HCT116 (cell line): Measurements from ENCODE around the gene STIM1. TPM values are rescaled to one million over a fixed set of nuclear protein-coding genes. Genes with fewer than 3 reads are reported as not detected.
A peak's percentile ranks its signal among the peaks of the same experiment; 100 is the strongest.

Experiments used
- ATAC-seq: fragments of 200-7000 bp; cut with Tn5 transposase; 2 replicates; pipeline ENCODE4 v1.9.1; 2020; ENCODE audit warnings: mild to moderate bottlenecking, moderate library complexity
- BruUV-seq: library from RNA; stranded (reverse); fragments of 400-500 nt; replicated peaks from 2 replicates; lab custom pipeline; 2021; lab: Mats Ljungman, UMichigan
- CTCF ChIA-PET: fragments of 300-600 bp; sonication (Branson Sonifier 250); formaldehyde crosslinking; loops from one replicate; lab custom pipeline; 2021; ENCODE audit warnings: antibody characterized with exemption; lab: Charles Lee
- POLR2A ChIA-PET: fragments of 300-600, 350-600 bp; sonication (Branson Sonifier 250); formaldehyde crosslinking; loops from one replicate; lab custom pipeline; 2021; ENCODE audit warnings: antibody characterized with exemption; lab: Charles Lee
- RAD21 ChIA-PET, 2 experiments: fragments of 300-600 bp; sonication (Branson Sonifier 250); formaldehyde crosslinking; loops; one replicate each; lab custom pipeline; 2023; ENCODE audit warnings: low total read pairs in 2 of 2; ENCODE audit not compliant: uncharacterized antibody in 2 of 2, unreplicated experiment in 2 of 2, low non-redundant PET in 1 of 2; lab: Charles Lee
- DNase-seq: peaks from one replicate; pipeline ENCODE4 v3.0.0-alpha.2; 2010; ENCODE audit warnings: low read depth, low spot score
- H2AFZ ChIP-seq: fragments of 200-600 bp; shearing (Covaris generic), sonication (generic); 2 replicates; pipeline ENCODE4 v1.6.1; 2017; ENCODE audit warnings: low read depth, mixed run types, mixed read lengths, antibody characterized with exemption, low read length; ENCODE audit not compliant: poor library complexity, severe bottlenecking
- H3K27ac ChIP-seq: 2 replicates; pipeline ENCODE4 v1.5.1; 2012; ENCODE audit warnings: low read depth, low read length
- H3K27me3 ChIP-seq: fragments of 200-600 bp; sonication (generic); 2 replicates; pipeline ENCODE4 v1.6.1; 2016; ENCODE audit warnings: mixed run types, low read length, mixed read lengths; ENCODE audit not compliant: insufficient read depth
- H3K36me3 ChIP-seq, 2 experiments: fragments of 200-500 bp in 1 of 2; fragments of 200-600 bp in 1 of 2; sonication (Bioruptor generic) in 1 of 2; sonication (generic) in 1 of 2; 2 replicates each; pipeline versions ENCODE4 v1.5.1 to v1.6.1; 2014 to 2016; ENCODE audit warnings: low read length in 2 of 2, inconsistent platforms in 1 of 2, mixed read lengths in 1 of 2, mixed run types in 1 of 2; ENCODE audit not compliant: insufficient read depth in 2 of 2, control insufficient read depth in 1 of 2
- H3K4me1 ChIP-seq, 2 experiments: fragments of 200-600 bp in 1 of 2; sonication (generic) in 1 of 2; 2 replicates each; pipeline versions ENCODE4 v1.5.1 to v1.6.1; 2012 to 2017; ENCODE audit warnings: low read length in 2 of 2, inconsistent platforms in 1 of 2, mild to moderate bottlenecking in 1 of 2, mixed read lengths in 1 of 2, mixed run types in 1 of 2, moderate library complexity in 1 of 2; ENCODE audit not compliant: insufficient read depth in 2 of 2, control insufficient read depth in 1 of 2
- H3K4me2 ChIP-seq: fragments of 200-600 bp; sonication (generic); 2 replicates; pipeline ENCODE4 v1.6.1; 2017; ENCODE audit warnings: mixed run types, low read length, mixed read lengths
- H3K4me3 ChIP-seq, 2 experiments: fragments of 200-600 bp in 1 of 2; sonication (generic) in 1 of 2; replicated peaks in 1 of 2; 2 replicates each; pipeline ENCODE4 v1.5.1; 2011 to 2016; ENCODE audit warnings: low read length in 2 of 2, control low read depth in 1 of 2, low read depth in 1 of 2, mild to moderate bottlenecking in 1 of 2, mixed read lengths in 1 of 2, mixed run types in 1 of 2
- H3K79me2 ChIP-seq: fragments of 200-600 bp; sonication (generic); 2 replicates; pipeline ENCODE4 v1.6.1; 2017; ENCODE audit warnings: mild to moderate bottlenecking, mixed run types, low read length, moderate library complexity, mixed read lengths; ENCODE audit not compliant: insufficient read depth
- H3K9ac ChIP-seq: fragments of 200-600 bp; sonication (generic); 2 replicates; pipeline ENCODE4 v1.6.1; 2016; ENCODE audit warnings: low read length, mixed read lengths
- H3K9me2 ChIP-seq: fragments of 200-600 bp; sonication (generic), shearing (Covaris generic); 2 replicates; pipeline ENCODE4 v1.6.1; 2017; ENCODE audit warnings: mixed run types, mild to moderate bottlenecking, moderate library complexity; ENCODE audit not compliant: insufficient read depth
- H3K9me3 ChIP-seq, 2 experiments: fragments of 200-500 bp in 1 of 2; fragments of 200-600 bp in 1 of 2; sonication (Bioruptor generic) in 1 of 2; sonication (generic) in 1 of 2; 2 replicates each; pipeline ENCODE4 v1.6.1; 2014 to 2017; ENCODE audit warnings: low read length in 2 of 2, mixed read lengths in 2 of 2, inconsistent platforms in 1 of 2, low read depth in 1 of 2, mild to moderate bottlenecking in 1 of 2, mixed run types in 1 of 2, moderate library complexity in 1 of 2; ENCODE audit not compliant: control insufficient read depth in 1 of 2, insufficient read depth in 1 of 2
- H4K20me1 ChIP-seq: fragments of 200-600 bp; sonication (generic), shearing (Covaris generic); 2 replicates; pipeline ENCODE4 v1.6.1; 2017; ENCODE audit warnings: mixed run types, mild to moderate bottlenecking, moderate library complexity; ENCODE audit not compliant: insufficient read depth
- CBX3 ChIP-seq: IDR thresholded peaks from 2 replicates; pipeline ENCODE4 v1.6.1; 2012; ENCODE audit warnings: low read depth
- CEBPB ChIP-seq: IDR thresholded peaks from 2 replicates; pipeline ENCODE4 v1.6.1; 2012; ENCODE audit warnings: low read depth
- ELF1 ChIP-seq: IDR thresholded peaks from 2 replicates; pipeline ENCODE4 v1.6.1; 2012; ENCODE audit warnings: low read depth, borderline replicate concordance
- EZH2phosphoT487 ChIP-seq: fragments of 200-600 bp; IDR thresholded peaks from 2 replicates; pipeline ENCODE4 v1.6.1; 2018; ENCODE audit warnings: antibody characterized with exemption, borderline replicate concordance
- FOSL1 ChIP-seq: IDR thresholded peaks from 2 replicates; pipeline ENCODE4 v1.6.1; 2012; ENCODE audit warnings: low read depth
- JUND ChIP-seq: IDR thresholded peaks from 2 replicates; pipeline ENCODE4 v1.6.1; 2012
- MAX ChIP-seq: IDR thresholded peaks from 2 replicates; pipeline ENCODE4 v1.6.1; 2012
- POLR2A ChIP-seq: IDR thresholded peaks from 2 replicates; pipeline ENCODE4 v1.7.0; 2011; ENCODE audit warnings: borderline replicate concordance; ENCODE audit not compliant: insufficient read depth, insufficient read length; ENCODE audit errors: extremely low read depth
- POLR2AphosphoS5 ChIP-seq: IDR thresholded peaks from 2 replicates; pipeline ENCODE4 v1.6.1; 2011; ENCODE audit warnings: mild to moderate bottlenecking, low read depth, low read length, moderate library complexity
- SIN3A ChIP-seq: IDR thresholded peaks from 2 replicates; pipeline ENCODE4 v1.6.1; 2012; ENCODE audit warnings: low read depth
- SP1 ChIP-seq: IDR thresholded peaks from 2 replicates; pipeline ENCODE4 v1.6.1; 2012; ENCODE audit warnings: low read depth
- SRF ChIP-seq: IDR thresholded peaks from 2 replicates; pipeline ENCODE4 v1.6.1; 2012; ENCODE audit warnings: low read depth
- TCF7L2 ChIP-seq: IDR thresholded peaks from 2 replicates; pipeline ENCODE4 v1.7.0; 2011; ENCODE audit warnings: borderline replicate concordance, inconsistent platforms; ENCODE audit not compliant: insufficient read depth, insufficient read length; ENCODE audit errors: extremely low read depth
- YY1 ChIP-seq: IDR thresholded peaks from 2 replicates; pipeline ENCODE4 v1.6.1; 2011; ENCODE audit warnings: low read length, low read depth, moderate library complexity, mild to moderate bottlenecking; ENCODE audit not compliant: insufficient replicate concordance; ENCODE audit errors: extremely low read depth
- ZNF274 ChIP-seq: fragments of 200-500 bp; sonication (Bioruptor generic); IDR thresholded peaks from 2 replicates; pipeline ENCODE4 v1.6.1; 2014; ENCODE audit warnings: mild to moderate bottlenecking, low read depth, low read length, inconsistent platforms
- intact Hi-C: fragments of 100-400 bp; cut with micrococcal nuclease; formaldehyde crosslinking; loops from 2 replicates; pipeline ENCODE4 v1.10.0; 2022
- total RNA-seq: library from RNA; stranded (reverse); gene quantifications from one replicate; pipeline ENCODE4 v1.2.1, GENCODE V29; 2021; ENCODE audit not compliant: unreplicated experiment
- TF ChIP-seq, protein P1 (sequence below): IDR thresholded peaks from 2 replicates; pipeline ENCODE4 v1.6.1; 2012; ENCODE audit warnings: low read depth

Gene STIM1
- total RNA-seq, 1 experiment from 2014 or later = 22.3 TPM

DNA sequence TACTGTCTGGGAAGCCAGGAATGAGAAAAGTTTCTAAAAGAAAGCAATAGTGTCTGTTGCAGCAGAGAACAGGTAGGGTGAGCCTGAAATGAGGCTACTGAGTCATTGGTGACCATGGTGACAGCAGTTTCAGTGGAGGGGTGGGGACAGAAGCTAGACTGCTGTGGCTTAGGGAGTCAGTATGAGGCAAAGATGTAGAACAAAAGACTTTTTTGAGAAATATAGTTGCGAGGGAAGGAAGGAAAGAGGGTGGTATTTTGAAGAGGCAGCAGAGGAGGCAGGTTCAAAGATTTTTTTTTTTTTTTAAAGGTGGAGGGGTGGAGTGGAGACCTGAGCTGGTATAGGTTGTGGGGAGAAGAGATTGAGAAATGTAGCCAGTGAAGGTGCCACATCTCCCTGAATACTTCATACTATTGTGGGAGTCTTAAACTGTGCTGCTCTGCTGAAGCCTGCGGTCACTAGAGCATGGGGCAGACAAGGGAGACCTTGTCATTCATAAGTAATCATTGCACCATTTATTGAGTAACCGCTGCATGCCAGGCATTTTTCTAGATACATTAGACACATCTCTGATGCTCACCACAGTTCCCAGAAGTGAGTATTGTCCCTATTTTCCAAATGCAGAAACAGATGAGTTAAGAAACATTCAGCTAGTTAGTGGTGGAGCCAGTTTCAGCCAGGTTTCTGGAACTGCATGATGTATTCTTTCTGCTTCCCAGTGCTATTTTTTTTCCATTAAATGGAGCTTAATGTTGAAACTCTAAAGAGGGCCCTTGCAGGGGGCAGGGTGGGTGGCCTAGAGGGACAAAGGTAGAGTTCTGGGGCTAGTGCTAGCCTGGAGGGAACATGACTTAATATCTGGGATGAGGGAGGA, 49.9 kb downstream of the STIM1 start:
- Histone ChIP-seq H4K20me1 (no peaks in the 10 kb centered on the region), H3K9ac (peak overlapping the region; percentile 19; the same call in 1 of the 2 replicates), H3K36me3 (no peaks in the 10 kb centered on the region), H3K79me2 (no peaks in the 10 kb centered on the region), H3K4me3 (peak overlapping the region in 1 of 2 experiments; percentile 21; a peak in 1 of 4 replicates), H3K9me2 (no peaks in the 10 kb centered on the region), H3K4me2 (peak overlapping the region; percentile 64), H3K9me3 (no peaks in the 10 kb centered on the region), H3K4me1 (peaks cover 16 to 22% of the 10 kb centered on the region in 2 experiments), H2AFZ (no peak overlapping the region), H3K27me3 (no peaks in the 10 kb centered on the region), H3K27ac (no peak overlapping the region)
- CTCF ChIA-PET = interaction anchor here (1.2 kb wide), 1 partner anchor 50 kb away, joined by 4 read pairs; the partner anchor contains the start of gene STIM1
- intact Hi-C loops = no loop called here
- DNase-seq (peak; percentile 34), ATAC-seq (peak; percentile 92)
- RAD21 ChIA-PET = no interaction called here
- TF ChIP-seq JUND (peak; percentile 28; the same call in 1 of the 2 replicates), SP1 (peak; percentile 24; the same call in 1 of the 2 replicates), SRF (no peak), CEBPB (peak; percentile 48; the same call in 1 of the 2 replicates)
- no TSS peak for BruUV-seq
- POLR2A ChIA-PET = no interaction called here

- TF ChIP-seq FOSL1 (no peak), SP1 (no peak), CBX3 (no peak), YY1 (no peak), SIN3A (no peak), CEBPB (no peak), TCF7L2 (no peak), POLR2A (no peak), ZNF274 (no peak), MAX (no peak), POLR2AphosphoS5 (no peak), ELF1 (no peak), EZH2phosphoT487 (no peak), JUND (no peak)
- TF ChIP-seq, protein P1, sequence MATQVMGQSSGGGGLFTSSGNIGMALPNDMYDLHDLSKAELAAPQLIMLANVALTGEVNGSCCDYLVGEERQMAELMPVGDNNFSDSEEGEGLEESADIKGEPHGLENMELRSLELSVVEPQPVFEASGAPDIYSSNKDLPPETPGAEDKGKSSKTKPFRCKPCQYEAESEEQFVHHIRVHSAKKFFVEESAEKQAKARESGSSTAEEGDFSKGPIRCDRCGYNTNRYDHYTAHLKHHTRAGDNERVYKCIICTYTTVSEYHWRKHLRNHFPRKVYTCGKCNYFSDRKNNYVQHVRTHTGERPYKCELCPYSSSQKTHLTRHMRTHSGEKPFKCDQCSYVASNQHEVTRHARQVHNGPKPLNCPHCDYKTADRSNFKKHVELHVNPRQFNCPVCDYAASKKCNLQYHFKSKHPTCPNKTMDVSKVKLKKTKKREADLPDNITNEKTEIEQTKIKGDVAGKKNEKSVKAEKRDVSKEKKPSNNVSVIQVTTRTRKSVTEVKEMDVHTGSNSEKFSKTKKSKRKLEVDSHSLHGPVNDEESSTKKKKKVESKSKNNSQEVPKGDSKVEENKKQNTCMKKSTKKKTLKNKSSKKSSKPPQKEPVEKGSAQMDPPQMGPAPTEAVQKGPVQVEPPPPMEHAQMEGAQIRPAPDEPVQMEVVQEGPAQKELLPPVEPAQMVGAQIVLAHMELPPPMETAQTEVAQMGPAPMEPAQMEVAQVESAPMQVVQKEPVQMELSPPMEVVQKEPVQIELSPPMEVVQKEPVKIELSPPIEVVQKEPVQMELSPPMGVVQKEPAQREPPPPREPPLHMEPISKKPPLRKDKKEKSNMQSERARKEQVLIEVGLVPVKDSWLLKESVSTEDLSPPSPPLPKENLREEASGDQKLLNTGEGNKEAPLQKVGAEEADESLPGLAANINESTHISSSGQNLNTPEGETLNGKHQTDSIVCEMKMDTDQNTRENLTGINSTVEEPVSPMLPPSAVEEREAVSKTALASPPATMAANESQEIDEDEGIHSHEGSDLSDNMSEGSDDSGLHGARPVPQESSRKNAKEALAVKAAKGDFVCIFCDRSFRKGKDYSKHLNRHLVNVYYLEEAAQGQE = no peak
- H3K79me2 ChIP-seq = no peaks in the 10 kb centered on the region
- H3K9me2 ChIP-seq = no peaks in the 10 kb centered on the region
- no peak for DNase-seq
- H3K27ac ChIP-seq = no peak overlapping the region
- ChIA-PET CTCF (interaction anchor here (1.2 kb wide), 1 partner anchor 51 kb away, joined by 4 read pairs; the partner anchor contains the start of gene STIM1), RAD21 (no interaction called here), POLR2A (no interaction called here)
- no peaks in the 10 kb centered on the region for H4K20me1 ChIP-seq
- intact Hi-C loops = no loop called here
- no peaks in the 10 kb centered on the region for H3K36me3 ChIP-seq
- H3K4me3 ChIP-seq = no peak overlapping the region
- no peaks in the 10 kb centered on the region for H3K27me3 ChIP-seq
- no TSS peak for BruUV-seq
- no peak overlapping the region for H2AFZ ChIP-seq
- no peak for ATAC-seq
- H3K4me1 ChIP-seq = peaks cover 16 to 22% of the 10 kb centered on the region in 2 experiments
- no peak overlapping the region for H3K9ac ChIP-seq
- no peak overlapping the region for H3K4me2 ChIP-seq
- no peaks in the 10 kb centered on the region for H3K9me3 ChIP-seq
These were observed 50.7 kb downstream of the STIM1 start for GRCh38 chr11:3906166-3906565.
